Esophagus mucosa (tissue), 1 donor: ENCODE data around the gene DGUOK. TPM values are rescaled to one million over a fixed set of nuclear protein-coding genes. Genes with fewer than 3 reads are reported as not detected.

Source experiments
- ATAC-seq: fragments of 200-7000 bp; cut with Tn5 transposase; one replicate; pipeline ENCODE4 v1.9.1; 2020
- total RNA-seq: library from RNA; stranded (reverse); gene quantifications from one replicate; pipeline ENCODE4 v1.2.4, GENCODE V29; 2023
- donor health status: DM: yes; HTN: yes; CAD: no.

DGUOK gene
- total RNA-seq, 1 donor from 2014 or later, result 38.3 TPM

GRCh38 chr2:73921581-73921980, 5.1 kb upstream of the DGUOK start:
- ATAC-seq, result no peak

- no peak for ATAC-seq
Observed at GRCh38 chr2:73922681-73923080, 4.0 kb upstream of the DGUOK start.

GRCh38 chr2:73925033-73925704, 1.5 kb upstream of the DGUOK start:
- ATAC-seq, result peak; percentile 24

- ATAC-seq, result peak; percentile 94
Observed at GRCh38 chr2:73925853-73926492, 707 bp upstream of the DGUOK start.

GRCh38 chr2:73927344-73927743, 664 bp downstream of the DGUOK start:
- no peak for ATAC-seq

- no peak for ATAC-seq
Observed at GRCh38 chr2:73928963-73929347, 2.3 kb downstream of the DGUOK start.

- ATAC-seq, result no peak
Observed at GRCh38 chr2:73930386-73930785, 3.7 kb downstream of the DGUOK start.

- ATAC-seq, result peak; percentile 38
Observed at GRCh38 chr2:73931531-73932500, 5.1 kb downstream of the DGUOK start.

- peak; percentile 42 for ATAC-seq
Observed at GRCh38 chr2:73933194-73933593, 6.5 kb downstream of the DGUOK start.

GRCh38 chr2:73935641-73936040, 9.0 kb downstream of the DGUOK start:
- no peak for ATAC-seq

GRCh38 chr2:73937103-73937885, 10.6 kb downstream of the DGUOK start:
- ATAC-seq, result no peak

GRCh38 chr2:73937899-73938298, 11.2 kb downstream of the DGUOK start:
- no peak for ATAC-seq

GRCh38 chr2:73938718-73939352, 12.2 kb downstream of the DGUOK start:
- no peak for ATAC-seq

- ATAC-seq, result peak; percentile 98
Observed at GRCh38 chr2:73939419-73939818, 12.7 kb downstream of the DGUOK start.

GRCh38 chr2:73940066-73940465, 13.4 kb downstream of the DGUOK start:
- peak; percentile 52 for ATAC-seq

- ATAC-seq, result no peak
Observed at GRCh38 chr2:73942664-73943063, 16.0 kb downstream of the DGUOK start.

- no peak for ATAC-seq
Observed at GRCh38 chr2:73944714-73945113, 18.0 kb downstream of the DGUOK start.

GRCh38 chr2:73946215-73946614, 19.5 kb downstream of the DGUOK start:
- ATAC-seq, result no peak

- ATAC-seq, result no peak
Observed at GRCh38 chr2:73946666-73947065, 20.0 kb downstream of the DGUOK start.

GRCh38 chr2:73947412-73948018, 20.8 kb downstream of the DGUOK start:
- no peak for ATAC-seq

- no peak for ATAC-seq
Observed at GRCh38 chr2:73949802-73950201, 23.1 kb downstream of the DGUOK start.
